ENCODE measurements around the gene OR2W3.
"Not testable (repeated sequence)": the region's sequence is repeated elsewhere in the genome, so short reads cannot be mapped to it uniquely, and the experiment has no call there.

OR2W3 gene

GRCh38 chr1:247936965-247937734, 41.8 kb downstream of the OR2W3 start:
- H3K27me3 ChIP-seq; H3K9me3 ChIP-seq; H3K27ac ChIP-seq; H3K4me1 ChIP-seq (ENCODE audit: control insufficient read depth in 1 of 2, insufficient read depth in 1 of 2, low read depth in 1 of 2, low read length in 1 of 2); H3K36me3 ChIP-seq: not testable (repeated sequence)
- peak; percentile 90 for TF ChIP-seq CTCF (IDR thresholded peaks at IDR 0.05)
- peak overlapping the region; percentile 46 to 63 for H3K4me3 ChIP-seq (ENCODE audit: low read depth in 1 of 2, low read length in 1 of 2)

- no peak overlapping the region for H3K4me3 ChIP-seq (ENCODE audit: low read depth in 1 of 2, low read length in 1 of 2)
- TF ChIP-seq CTCF (IDR thresholded peaks at IDR 0.05), result no peak
- no peaks in the 10 kb centered on the region for H3K4me1 ChIP-seq (ENCODE audit: control insufficient read depth in 1 of 2, insufficient read depth in 1 of 2, low read depth in 1 of 2, low read length in 1 of 2)
- no peaks in the 10 kb centered on the region for H3K36me3 ChIP-seq
- no peaks in the 10 kb centered on the region for H3K27me3 ChIP-seq
- H3K27ac ChIP-seq, result no peak overlapping the region
- H3K9me3 ChIP-seq, result no peaks in the 10 kb centered on the region
These were observed 47.2 kb downstream of the OR2W3 start for GRCh38 chr1:247942624-247943023.

Measured in neutrophil (primary cell).